Measurements from ENCODE around the gene ERCC2.

Gene ERCC2

DNA sequence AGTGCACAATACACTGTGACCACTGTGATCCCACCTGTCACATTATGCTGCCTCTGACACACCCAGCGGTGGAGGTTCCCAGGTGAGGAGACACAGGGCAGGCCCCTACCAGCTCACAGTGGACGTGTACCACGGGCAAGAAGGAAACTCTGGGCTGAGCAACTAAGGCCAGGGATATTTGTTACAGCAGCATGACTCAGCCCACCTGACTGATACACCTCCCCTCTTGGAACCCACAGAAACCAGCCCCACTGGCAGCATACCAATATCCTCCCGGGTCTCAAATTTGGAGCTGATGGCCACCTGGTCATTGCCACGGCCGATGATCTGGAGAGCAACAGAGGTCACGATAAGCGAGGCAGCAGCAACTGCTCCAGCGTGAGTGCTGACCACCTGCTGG lies 15.0 kb downstream of the ERCC2 start:
- peaks cover 6% of the 10 kb centered on the region; the same call in 1 of the 2 replicates for H3K36me3 ChIP-seq (ENCODE audit: insufficient read depth, low read length)
- TF ChIP-seq, protein P1, sequence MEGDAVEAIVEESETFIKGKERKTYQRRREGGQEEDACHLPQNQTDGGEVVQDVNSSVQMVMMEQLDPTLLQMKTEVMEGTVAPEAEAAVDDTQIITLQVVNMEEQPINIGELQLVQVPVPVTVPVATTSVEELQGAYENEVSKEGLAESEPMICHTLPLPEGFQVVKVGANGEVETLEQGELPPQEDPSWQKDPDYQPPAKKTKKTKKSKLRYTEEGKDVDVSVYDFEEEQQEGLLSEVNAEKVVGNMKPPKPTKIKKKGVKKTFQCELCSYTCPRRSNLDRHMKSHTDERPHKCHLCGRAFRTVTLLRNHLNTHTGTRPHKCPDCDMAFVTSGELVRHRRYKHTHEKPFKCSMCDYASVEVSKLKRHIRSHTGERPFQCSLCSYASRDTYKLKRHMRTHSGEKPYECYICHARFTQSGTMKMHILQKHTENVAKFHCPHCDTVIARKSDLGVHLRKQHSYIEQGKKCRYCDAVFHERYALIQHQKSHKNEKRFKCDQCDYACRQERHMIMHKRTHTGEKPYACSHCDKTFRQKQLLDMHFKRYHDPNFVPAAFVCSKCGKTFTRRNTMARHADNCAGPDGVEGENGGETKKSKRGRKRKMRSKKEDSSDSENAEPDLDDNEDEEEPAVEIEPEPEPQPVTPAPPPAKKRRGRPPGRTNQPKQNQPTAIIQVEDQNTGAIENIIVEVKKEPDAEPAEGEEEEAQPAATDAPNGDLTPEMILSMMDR (conservative IDR thresholded peaks at IDR 0.05; ENCODE audit: low read length) = no peak
- TF ChIP-seq EZH2phosphoT487 (IDR thresholded peaks at IDR 0.05; ENCODE audit: borderline replicate concordance) = no peak
- H3K4me1 ChIP-seq (ENCODE audit: insufficient read depth, low read length, poor library complexity, severe bottlenecking) = no peaks in the 10 kb centered on the region
- H3K27me3 ChIP-seq (ENCODE audit: insufficient read depth, low read length, poor library complexity, severe bottlenecking) = no peaks in the 10 kb centered on the region
- H3K79me2 ChIP-seq (ENCODE audit: insufficient read depth, low read length) = no peaks in the 10 kb centered on the region
- H3K9ac ChIP-seq (ENCODE audit: low read depth, low read length, poor library complexity, severe bottlenecking) = no peak overlapping the region
- H3K4me3 ChIP-seq (ENCODE audit: low read length, poor library complexity, severe bottlenecking) = no peak overlapping the region
- no peak overlapping the region for H2AFZ ChIP-seq (ENCODE audit: low read length)
- H4K20me1 ChIP-seq (ENCODE audit: insufficient read depth, low read length, poor library complexity, severe bottlenecking) = no peaks in the 10 kb centered on the region
- H3F3A ChIP-seq (ENCODE audit: low read depth) = no peaks in the 10 kb centered on the region
- H3K4me2 ChIP-seq (ENCODE audit: low read depth, low read length, poor library complexity, severe bottlenecking) = no peak overlapping the region
- no peaks in the 10 kb centered on the region for H3K9me3 ChIP-seq (ENCODE audit: insufficient read depth, low read depth, low read length)
- no peaks in the 10 kb centered on the region for H3K9me2 ChIP-seq (replicated peaks; ENCODE audit: low read depth, low read length)

DNA sequence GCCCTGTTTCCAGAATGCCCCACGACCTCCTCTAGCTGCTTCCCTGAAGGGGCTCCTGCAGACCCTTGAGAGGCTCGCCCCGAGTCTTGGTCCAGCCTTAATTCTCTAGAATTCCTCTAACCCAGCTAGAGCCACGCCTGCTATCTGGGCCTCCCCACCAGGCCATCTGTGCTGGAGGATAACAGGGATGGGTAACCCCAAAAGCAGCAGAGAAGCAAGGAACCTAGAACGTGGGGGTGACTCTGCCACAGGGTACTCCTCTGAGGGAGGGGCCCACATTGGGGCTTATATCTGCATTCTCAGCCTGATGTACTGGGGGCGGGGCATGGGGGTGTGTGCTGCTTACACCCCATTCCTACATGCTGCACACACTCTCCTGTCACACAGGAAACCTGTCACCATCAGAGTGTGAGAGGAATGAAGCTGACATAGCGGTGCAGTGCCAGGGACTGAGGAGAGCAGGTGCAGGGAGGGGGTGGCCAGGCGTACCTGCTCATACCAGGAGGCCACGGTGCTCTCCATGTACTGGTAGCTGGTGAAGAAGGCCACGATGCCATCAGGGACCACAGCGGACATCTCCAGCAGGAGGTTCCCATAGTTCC lies 16.0 kb downstream of the ERCC2 start:
- no peaks in the 10 kb centered on the region for H3F3A ChIP-seq (ENCODE audit: low read depth)
- peaks cover 6% of the 10 kb centered on the region; the same call in 1 of the 2 replicates for H3K36me3 ChIP-seq (ENCODE audit: insufficient read depth, low read length)
- H3K79me2 ChIP-seq (ENCODE audit: insufficient read depth, low read length) = no peaks in the 10 kb centered on the region
- H3K4me1 ChIP-seq (ENCODE audit: insufficient read depth, low read length, poor library complexity, severe bottlenecking) = no peaks in the 10 kb centered on the region
- H3K4me3 ChIP-seq (ENCODE audit: low read length, poor library complexity, severe bottlenecking) = no peak overlapping the region
- TF ChIP-seq EZH2phosphoT487 (IDR thresholded peaks at IDR 0.05; ENCODE audit: borderline replicate concordance) = no peak
- TF ChIP-seq, protein P1 (conservative IDR thresholded peaks at IDR 0.05; ENCODE audit: low read length) = no peak
- H3K4me2 ChIP-seq (ENCODE audit: low read depth, low read length, poor library complexity, severe bottlenecking) = no peak overlapping the region
- H3K27me3 ChIP-seq (ENCODE audit: insufficient read depth, low read length, poor library complexity, severe bottlenecking) = no peaks in the 10 kb centered on the region
- no peak overlapping the region for H3K9ac ChIP-seq (ENCODE audit: low read depth, low read length, poor library complexity, severe bottlenecking)
- no peak overlapping the region for H2AFZ ChIP-seq (ENCODE audit: low read length)
- H4K20me1 ChIP-seq (ENCODE audit: insufficient read depth, low read length, poor library complexity, severe bottlenecking) = no peaks in the 10 kb centered on the region
- H3K9me2 ChIP-seq (replicated peaks; ENCODE audit: low read depth, low read length) = no peaks in the 10 kb centered on the region
- H3K9me3 ChIP-seq (ENCODE audit: insufficient read depth, low read depth, low read length) = no peaks in the 10 kb centered on the region

DNA sequence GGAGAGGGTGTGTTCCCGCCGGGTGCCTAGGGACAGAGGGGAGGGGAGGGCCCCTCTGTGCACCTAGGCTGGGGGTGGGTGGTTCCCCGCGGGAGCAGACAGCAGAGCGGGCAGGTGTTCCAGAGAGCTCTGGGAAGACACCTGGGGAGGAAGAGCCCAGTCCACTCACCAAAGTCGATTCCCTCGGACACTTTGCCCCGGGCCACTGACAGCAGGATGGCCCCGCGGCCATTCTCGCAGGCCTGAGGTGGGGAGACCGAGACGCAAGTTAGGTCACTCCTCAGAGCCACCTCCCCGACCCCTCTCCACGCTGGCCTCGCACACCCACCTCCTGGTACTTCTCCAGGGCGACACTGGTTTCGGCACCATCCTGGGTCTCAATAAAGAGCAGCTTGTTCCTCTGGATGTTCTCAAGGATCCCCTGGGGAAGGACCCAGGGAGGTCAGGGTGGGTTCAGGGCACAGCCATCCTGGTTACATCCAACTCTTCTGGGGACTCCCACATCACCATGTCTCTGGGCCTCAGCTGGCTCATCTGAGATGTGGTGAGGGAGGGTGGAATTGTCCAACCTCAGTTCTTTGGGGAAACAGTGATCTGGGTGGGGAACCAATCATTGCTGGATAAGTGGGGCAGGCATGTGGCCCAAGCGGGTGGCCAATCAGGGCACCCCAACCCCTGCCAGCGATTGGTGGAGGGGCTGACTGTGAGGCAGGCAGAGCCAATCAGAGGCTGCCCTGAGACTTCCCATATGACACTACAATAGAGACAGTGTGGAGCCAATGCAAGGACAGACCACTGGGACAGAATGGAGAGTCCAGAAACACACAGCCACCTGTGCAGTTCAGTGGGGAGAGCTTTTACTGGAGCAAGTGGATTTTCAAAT lies 17.2 kb downstream of the ERCC2 start:
- H2AFZ ChIP-seq (ENCODE audit: low read length) = no peak overlapping the region
- H3K9me2 ChIP-seq (replicated peaks; ENCODE audit: low read depth, low read length) = no peaks in the 10 kb centered on the region
- no peaks in the 10 kb centered on the region for H4K20me1 ChIP-seq (ENCODE audit: insufficient read depth, low read length, poor library complexity, severe bottlenecking)
- no peak overlapping the region for H3K4me3 ChIP-seq (ENCODE audit: low read length, poor library complexity, severe bottlenecking)
- no peaks in the 10 kb centered on the region for H3K27me3 ChIP-seq (ENCODE audit: insufficient read depth, low read length, poor library complexity, severe bottlenecking)
- TF ChIP-seq, protein P1 (conservative IDR thresholded peaks at IDR 0.05; ENCODE audit: low read length) = no peak
- no peak for TF ChIP-seq EZH2phosphoT487 (IDR thresholded peaks at IDR 0.05; ENCODE audit: borderline replicate concordance)
- no peaks in the 10 kb centered on the region for H3K9me3 ChIP-seq (ENCODE audit: insufficient read depth, low read depth, low read length)
- no peaks in the 10 kb centered on the region for H3F3A ChIP-seq (ENCODE audit: low read depth)
- H3K4me1 ChIP-seq (ENCODE audit: insufficient read depth, low read length, poor library complexity, severe bottlenecking) = no peaks in the 10 kb centered on the region
- H3K4me2 ChIP-seq (ENCODE audit: low read depth, low read length, poor library complexity, severe bottlenecking) = no peak overlapping the region
- H3K79me2 ChIP-seq (ENCODE audit: insufficient read depth, low read length) = no peaks in the 10 kb centered on the region
- H3K9ac ChIP-seq (ENCODE audit: low read depth, low read length, poor library complexity, severe bottlenecking) = no peak overlapping the region
- peaks cover 6% of the 10 kb centered on the region; the same call in 1 of the 2 replicates for H3K36me3 ChIP-seq (ENCODE audit: insufficient read depth, low read length)
